HG02759 (cell line): Measurements from ENCODE around the gene TPP1.

ENCODE experiments used
- ATAC-seq: cut with Tn5 transposase; IDR thresholded peaks from one replicate; pipeline ENCODE4 v1.9.1; 2021; ENCODE audit warnings: mild to moderate bottlenecking, moderate library complexity; ENCODE audit not compliant: unreplicated experiment

Gene TPP1

GRCh38 chr11:6619004-6619745 lies at the start of gene TPP1:
Gene TPP1 (minus strand): TSS chr11:6619422. CDS start chr11:6619400, 22 bp downstream.
- peak; percentile 98 for ATAC-seq

GRCh38 chr11:6667733-6668374 lies 48.6 kb upstream of the TPP1 start:
- peak; percentile 72 for ATAC-seq

- no peak for ATAC-seq
Observed at GRCh38 chr11:6666302-6667183, 47.3 kb upstream of the TPP1 start.

- no peak for ATAC-seq
Observed at GRCh38 chr11:6664551-6664950, 45.3 kb upstream of the TPP1 start.

GRCh38 chr11:6663794-6664469 lies 44.7 kb upstream of the TPP1 start:
- ATAC-seq: no peak

GRCh38 chr11:6660712-6661111 lies 41.5 kb upstream of the TPP1 start:
- ATAC-seq: no peak

- no peak for ATAC-seq
Observed at GRCh38 chr11:6658647-6659046, 39.4 kb upstream of the TPP1 start.

- ATAC-seq: no peak
Observed at GRCh38 chr11:6657346-6657745, 38.1 kb upstream of the TPP1 start.

GRCh38 chr11:6656936-6657335 lies 37.7 kb upstream of the TPP1 start:
- ATAC-seq: no peak

- ATAC-seq: no peak
Observed at GRCh38 chr11:6656584-6656915, 37.3 kb upstream of the TPP1 start.

GRCh38 chr11:6655790-6656583 lies 36.8 kb upstream of the TPP1 start, which contains the start of gene DCHS1:
Gene DCHS1 (minus strand): TSS chr11:6655809. CDS start chr11:6641613, 14,196 bp downstream.
- ATAC-seq: no peak

GRCh38 chr11:6655020-6655789 lies 36.0 kb upstream of the TPP1 start:
- no peak for ATAC-seq

- no peak for ATAC-seq
Observed at GRCh38 chr11:6654281-6655019, 35.2 kb upstream of the TPP1 start.

- ATAC-seq: no peak
Observed at GRCh38 chr11:6653656-6654055, 34.4 kb upstream of the TPP1 start.

- ATAC-seq: no peak
Observed at GRCh38 chr11:6653097-6653496, 33.9 kb upstream of the TPP1 start.

GRCh38 chr11:6652182-6652581 lies 33.0 kb upstream of the TPP1 start:
- ATAC-seq: no peak

GRCh38 chr11:6650980-6651379 lies 31.8 kb upstream of the TPP1 start:
- no peak for ATAC-seq

GRCh38 chr11:6650104-6650503 lies 30.9 kb upstream of the TPP1 start:
- no peak for ATAC-seq

GRCh38 chr11:6648501-6648900 lies 29.3 kb upstream of the TPP1 start:
- no peak for ATAC-seq
